Activated CD4-positive, alpha-beta memory T cell treated with anti-CD3 and anti-CD28 coated beads, Interleukin-2, amount 10 ng/mL, durations not matched to agents 7 days and 5 days (primary cell): ENCODE results near the gene LCE6A. TPM values are rescaled to one million over a fixed set of nuclear protein-coding genes. Genes with fewer than 3 reads are reported as not detected.

Source experiments
- CTCF ChIA-PET: fragments of 350-600 bp; sonication (Branson Sonifier 250); formaldehyde crosslinking; loops from one replicate; lab custom pipeline; 2021; ENCODE audit warnings: antibody characterized with exemption, inconsistent platforms; lab: Charles Lee
- POLR2A ChIA-PET: fragments of 350-600 bp; sonication (Branson Sonifier 250); formaldehyde crosslinking; loops from one replicate; lab custom pipeline; 2021; ENCODE audit warnings: antibody characterized with exemption; lab: Charles Lee
- DNase-seq: peaks from one replicate; pipeline ENCODE4 v3.0.0-alpha.2; 2020
- H3K27ac Mint-ChIP-seq: one replicate; pipeline ENCODE4 v1.8.0; 2021; ENCODE audit warnings: mild to moderate bottlenecking, mixed read lengths
- H3K27me3 Mint-ChIP-seq: one replicate; pipeline ENCODE4 v1.8.0; 2021; ENCODE audit warnings: mixed read lengths
- H3K36me3 Mint-ChIP-seq: one replicate; pipeline ENCODE4 v1.8.0; 2021; ENCODE audit warnings: low read depth, mixed read lengths
- H3K4me1 Mint-ChIP-seq: one replicate; pipeline ENCODE4 v1.8.0; 2021; ENCODE audit warnings: mixed read lengths
- H3K4me3 Mint-ChIP-seq: one replicate; pipeline ENCODE4 v1.8.0; 2021; ENCODE audit warnings: mild to moderate bottlenecking, mixed read lengths
- H3K9me3 Mint-ChIP-seq: one replicate; pipeline ENCODE4 v1.8.0; 2021; ENCODE audit warnings: mixed read lengths
- total RNA-seq, 2 experiments: library from RNA; stranded (reverse); gene quantifications; one replicate each; pipeline ENCODE4 v1.2.3, GENCODE V29; 2021

LCE6A gene
- total RNA-seq, 2 experiments from 2014 or later = not detected

- H3K4me1 Mint-ChIP-seq = no peaks in the 10 kb centered on the region
- DNase-seq = no peak
- no peak overlapping the region for H3K4me3 Mint-ChIP-seq
- H3K27me3 Mint-ChIP-seq = no peaks in the 10 kb centered on the region
- ChIA-PET CTCF (interaction anchor here (0.9 kb wide), 1 partner anchor 10 kb away, joined by 3 read pairs; no protein-coding TSS in a partner anchor), POLR2A (no interaction called here)
- H3K9me3 Mint-ChIP-seq = no peaks in the 10 kb centered on the region
- H3K36me3 Mint-ChIP-seq = no peaks in the 10 kb centered on the region
- H3K27ac Mint-ChIP-seq = no peak overlapping the region
These were observed 37.7 kb downstream of the LCE6A start for GRCh38 chr1:152880316-152880715.

GRCh38 chr1:152880907-152881306, 38.3 kb downstream of the LCE6A start:
- H3K9me3 Mint-ChIP-seq = no peaks in the 10 kb centered on the region
- H3K27me3 Mint-ChIP-seq = no peaks in the 10 kb centered on the region
- H3K4me1 Mint-ChIP-seq = no peaks in the 10 kb centered on the region
- ChIA-PET POLR2A (no interaction called here), CTCF (no interaction called here)
- H3K36me3 Mint-ChIP-seq = no peaks in the 10 kb centered on the region
- H3K4me3 Mint-ChIP-seq = no peak overlapping the region
- H3K27ac Mint-ChIP-seq = no peak overlapping the region
- DNase-seq = no peak

- CTCF ChIA-PET = interaction anchor here (1.3 kb wide), 1 partner anchor 13 kb away, joined by 4 read pairs; no protein-coding TSS in a partner anchor
- no peak for DNase-seq
- H3K4me3 Mint-ChIP-seq = no peak overlapping the region
- no peaks in the 10 kb centered on the region for H3K36me3 Mint-ChIP-seq
- peaks cover 8% of the 10 kb centered on the region for H3K27me3 Mint-ChIP-seq
- POLR2A ChIA-PET = no interaction called here
- H3K9me3 Mint-ChIP-seq = no peaks in the 10 kb centered on the region
- H3K27ac Mint-ChIP-seq = no peak overlapping the region
- H3K4me1 Mint-ChIP-seq = no peaks in the 10 kb centered on the region
These were observed 41.4 kb downstream of the LCE6A start for GRCh38 chr1:152884085-152884484.

- H3K4me3 Mint-ChIP-seq = no peak overlapping the region
- H3K9me3 Mint-ChIP-seq = no peaks in the 10 kb centered on the region
- POLR2A ChIA-PET = no interaction called here
- no peaks in the 10 kb centered on the region for H3K36me3 Mint-ChIP-seq
- no peaks in the 10 kb centered on the region for H3K4me1 Mint-ChIP-seq
- H3K27me3 Mint-ChIP-seq = peaks cover 8% of the 10 kb centered on the region
- CTCF ChIA-PET = interaction anchor here (1.3 kb wide), 1 partner anchor 14 kb away, joined by 4 read pairs; no protein-coding TSS in a partner anchor
- no peak for DNase-seq
- no peak overlapping the region for H3K27ac Mint-ChIP-seq
These were observed 41.9 kb downstream of the LCE6A start for GRCh38 chr1:152884506-152884905.

GRCh38 chr1:152884966-152885624, 42.4 kb downstream of the LCE6A start:
- H3K9me3 Mint-ChIP-seq = no peaks in the 10 kb centered on the region
- DNase-seq = no peak
- no peak overlapping the region for H3K27ac Mint-ChIP-seq
- ChIA-PET CTCF (no interaction called here), POLR2A (no interaction called here)
- no peak overlapping the region for H3K4me3 Mint-ChIP-seq
- no peaks in the 10 kb centered on the region for H3K36me3 Mint-ChIP-seq
- peaks cover 11% of the 10 kb centered on the region for H3K27me3 Mint-ChIP-seq
- H3K4me1 Mint-ChIP-seq = no peaks in the 10 kb centered on the region

- Mint-ChIP-seq H3K27me3 (peaks cover 13% of the 10 kb centered on the region), H3K9me3 (no peaks in the 10 kb centered on the region), H3K36me3 (no peaks in the 10 kb centered on the region), H3K4me1 (no peaks in the 10 kb centered on the region), H3K27ac (no peak overlapping the region), H3K4me3 (no peak overlapping the region)
- ChIA-PET POLR2A (no interaction called here), CTCF (no interaction called here)
- DNase-seq = no peak
These were observed 43.4 kb downstream of the LCE6A start for GRCh38 chr1:152886085-152886484.

- no peak for DNase-seq
These were observed 44.2 kb downstream of the LCE6A start for GRCh38 chr1:152886758-152887409.

GRCh38 chr1:152888126-152888525, 45.5 kb downstream of the LCE6A start:
- POLR2A ChIA-PET = no interaction called here

More at GRCh38 chr1:152886758-152887409, 44.2 kb downstream of the LCE6A start:
- ChIA-PET CTCF (no interaction called here), POLR2A (no interaction called here)
- Mint-ChIP-seq H3K4me1 (no peaks in the 10 kb centered on the region), H3K27me3 (peaks cover 13% of the 10 kb centered on the region), H3K36me3 (no peaks in the 10 kb centered on the region), H3K9me3 (no peaks in the 10 kb centered on the region), H3K27ac (no peak overlapping the region), H3K4me3 (no peak overlapping the region)

More at GRCh38 chr1:152888126-152888525, 45.5 kb downstream of the LCE6A start:
- Mint-ChIP-seq H3K4me3 (no peak overlapping the region), H3K27ac (no peak overlapping the region), H3K27me3 (peaks cover 20% of the 10 kb centered on the region), H3K9me3 (no peaks in the 10 kb centered on the region), H3K4me1 (no peaks in the 10 kb centered on the region), H3K36me3 (no peaks in the 10 kb centered on the region)
- DNase-seq = no peak
- CTCF ChIA-PET = interaction anchor here (0.6 kb wide), 1 partner anchor 609 kb away, joined by 4 read pairs; no protein-coding TSS in a partner anchor

Other genes with a start within 250 kb of the LCE6A start
- gene LCE3C, start 242.6 kb upstream of the LCE6A start, total RNA-seq = not detected
- not detected for gene LCE3B, start 229.0 kb upstream of the LCE6A start, total RNA-seq
- gene LCE3A, start 219.8 kb upstream of the LCE6A start, total RNA-seq = not detected
- gene LCE2D, start 179.5 kb upstream of the LCE6A start, total RNA-seq = not detected
- gene LCE2C, start 167.6 kb upstream of the LCE6A start, total RNA-seq = not detected
- not detected for gene LCE2B, start 156.7 kb upstream of the LCE6A start, total RNA-seq
- not detected for gene LCE2A, start 144.5 kb upstream of the LCE6A start, total RNA-seq
- gene LCE4A, start 134.7 kb upstream of the LCE6A start, total RNA-seq = not detected
- not detected for gene KPRP, start 84.8 kb upstream of the LCE6A start, total RNA-seq
- gene LCE1F, start 67.7 kb upstream of the LCE6A start, total RNA-seq = not detected
- gene LCE1E, start 56.6 kb upstream of the LCE6A start, total RNA-seq = not detected
- gene LCE1D, start 46.1 kb upstream of the LCE6A start, total RNA-seq = not detected
- not detected for gene LCE1C, start 36.2 kb upstream of the LCE6A start, total RNA-seq
- not detected for gene LCE1B, start 30.9 kb upstream of the LCE6A start, total RNA-seq
- gene LCE1A, start 15.4 kb upstream of the LCE6A start, total RNA-seq = not detected
- not detected for gene LCE7A, start 17.1 kb downstream of the LCE6A start, total RNA-seq
- not detected for gene SMCP, start 35.5 kb downstream of the LCE6A start, total RNA-seq
- not detected for gene IVL, start 65.7 kb downstream of the LCE6A start, total RNA-seq
- gene SPRR5, start 104.3 kb downstream of the LCE6A start, total RNA-seq = not detected
- not detected for gene SPRR4, start 127.8 kb downstream of the LCE6A start, total RNA-seq
- gene SPRR1A, start 141.2 kb downstream of the LCE6A start, total RNA-seq = not detected
- not detected for gene SPRR3, start 158.9 kb downstream of the LCE6A start, total RNA-seq
- gene SPRR1B, start 188.3 kb downstream of the LCE6A start, total RNA-seq = not detected
- not detected for gene SPRR2D, start 198.3 kb downstream of the LCE6A start, total RNA-seq
- gene SPRR2A, start 214.7 kb downstream of the LCE6A start, total RNA-seq = not detected
- gene SPRR2B, start 228.8 kb downstream of the LCE6A start, total RNA-seq = not detected